ENCODE results near the gene PRSS36.
"Not testable (repeated sequence)": the region's sequence is repeated elsewhere in the genome, so short reads cannot be mapped to it uniquely, and the experiment has no call there.

The PRSS36 gene

GRCh38 chr16:31145398-31145990, 4.4 kb downstream of the PRSS36 start:
- Histone ChIP-seq H3K79me2 (ENCODE audit: insufficient read depth, low read length) (no peaks in the 10 kb centered on the region), H3K27ac (ENCODE audit: low read length) (no peak overlapping the region), H3K36me3 (ENCODE audit: insufficient read depth, low read length) (no peaks in the 10 kb centered on the region), H4K20me1 (ENCODE audit: insufficient read depth, low read length) (no peaks in the 10 kb centered on the region), H3K4me1 (ENCODE audit: insufficient read depth, low read length) (peaks cover 18% of the 10 kb centered on the region), H3K4me2 (ENCODE audit: insufficient read depth, low read length) (no peak overlapping the region), H3K9ac (ENCODE audit: low read depth, low read length) (no peak overlapping the region), H3K27me3 (ENCODE audit: insufficient read depth, low read length, poor library complexity) (no peaks in the 10 kb centered on the region), H3K4me3 (ENCODE audit: low read depth in 1 of 2, low read length in 2 of 2) (no peak overlapping the region), H2AFZ (ENCODE audit: low read depth, low read length) (no peak overlapping the region), H3K9me3 (ENCODE audit: insufficient read depth, low read length, severe bottlenecking) (no peaks in the 10 kb centered on the region)
- DNase-seq = no peak
- TF ChIP-seq CTCF (IDR thresholded peaks at IDR 0.05; ENCODE audit: borderline replicate concordance, extremely low read depth, low read length, poor library complexity, severe bottlenecking) = no peak
- no peak for TF ChIP-seq EZH2 (IDR thresholded peaks at IDR 0.05; ENCODE audit: borderline replicate concordance, low read depth, low read length, severe bottlenecking)
- ATAC-seq (ENCODE audit: insufficient read depth, low read depth) = no peak

GRCh38 chr16:31144418-31144817, 5.4 kb downstream of the PRSS36 start:
- ATAC-seq (ENCODE audit: insufficient read depth, low read depth); H3K79me2 ChIP-seq (ENCODE audit: insufficient read depth, low read length); H3K27me3 ChIP-seq (ENCODE audit: insufficient read depth, low read length, poor library complexity); H4K20me1 ChIP-seq (ENCODE audit: insufficient read depth, low read length); H3K27ac ChIP-seq (ENCODE audit: low read length); H3K4me2 ChIP-seq (ENCODE audit: insufficient read depth, low read length); H3K9me3 ChIP-seq (ENCODE audit: insufficient read depth, low read length, severe bottlenecking); H3K36me3 ChIP-seq (ENCODE audit: insufficient read depth, low read length); H2AFZ ChIP-seq (ENCODE audit: low read depth, low read length); H3K9ac ChIP-seq (ENCODE audit: low read depth, low read length); DNase-seq; H3K4me3 ChIP-seq (ENCODE audit: low read depth in 1 of 2, low read length in 2 of 2): not testable (repeated sequence)
- peaks cover 18% of the 10 kb centered on the region for H3K4me1 ChIP-seq (ENCODE audit: insufficient read depth, low read length)

- no peaks in the 10 kb centered on the region for H3K27me3 ChIP-seq (ENCODE audit: insufficient read depth, low read length, poor library complexity)
- DNase-seq = no peak
- H4K20me1 ChIP-seq (ENCODE audit: insufficient read depth, low read length) = no peaks in the 10 kb centered on the region
- H3K4me2 ChIP-seq (ENCODE audit: insufficient read depth, low read length) = no peak overlapping the region
- H2AFZ ChIP-seq (ENCODE audit: low read depth, low read length) = no peak overlapping the region
- no peaks in the 10 kb centered on the region for H3K79me2 ChIP-seq (ENCODE audit: insufficient read depth, low read length)
- no peak for ATAC-seq (ENCODE audit: insufficient read depth, low read depth)
- no peak overlapping the region for H3K27ac ChIP-seq (ENCODE audit: low read length)
- H3K36me3 ChIP-seq (ENCODE audit: insufficient read depth, low read length) = no peaks in the 10 kb centered on the region
- no peak overlapping the region for H3K4me3 ChIP-seq (ENCODE audit: low read depth in 1 of 2, low read length in 2 of 2)
- no peaks in the 10 kb centered on the region for H3K9me3 ChIP-seq (ENCODE audit: insufficient read depth, low read length, severe bottlenecking)
- H3K9ac ChIP-seq (ENCODE audit: low read depth, low read length) = no peak overlapping the region
- TF ChIP-seq CTCF (IDR thresholded peaks at IDR 0.05; ENCODE audit: borderline replicate concordance, extremely low read depth, low read length, poor library complexity, severe bottlenecking) = peak; percentile 8
- no peak for TF ChIP-seq EZH2 (IDR thresholded peaks at IDR 0.05; ENCODE audit: borderline replicate concordance, low read depth, low read length, severe bottlenecking)
- peaks cover 18% of the 10 kb centered on the region for H3K4me1 ChIP-seq (ENCODE audit: insufficient read depth, low read length)
Observed at GRCh38 chr16:31143694-31144148, 6.1 kb downstream of the PRSS36 start.

GRCh38 chr16:31143011-31143693, 6.7 kb downstream of the PRSS36 start:
- ATAC-seq (ENCODE audit: insufficient read depth, low read depth) (no peak), DNase-seq (no peak)
- Histone ChIP-seq H3K27me3 (ENCODE audit: insufficient read depth, low read length, poor library complexity) (no peaks in the 10 kb centered on the region), H3K4me2 (ENCODE audit: insufficient read depth, low read length) (peak overlapping the region; percentile 90), H3K9ac (ENCODE audit: low read depth, low read length) (peak overlapping the region; percentile 85), H4K20me1 (ENCODE audit: insufficient read depth, low read length) (no peaks in the 10 kb centered on the region), H3K79me2 (ENCODE audit: insufficient read depth, low read length) (no peaks in the 10 kb centered on the region), H2AFZ (ENCODE audit: low read depth, low read length) (peak overlapping the region; percentile 97), H3K36me3 (ENCODE audit: insufficient read depth, low read length) (no peaks in the 10 kb centered on the region), H3K27ac (ENCODE audit: low read length) (peak overlapping the region; percentile 82), H3K4me3 (ENCODE audit: low read depth in 1 of 2, low read length in 2 of 2) (peak overlapping the region in 1 of 2 experiments; percentile 58; a peak in 2 of 4 replicates), H3K4me1 (ENCODE audit: insufficient read depth, low read length) (peaks cover 18% of the 10 kb centered on the region), H3K9me3 (ENCODE audit: insufficient read depth, low read length, severe bottlenecking) (no peaks in the 10 kb centered on the region)
- TF ChIP-seq EZH2 (IDR thresholded peaks at IDR 0.05; ENCODE audit: borderline replicate concordance, low read depth, low read length, severe bottlenecking) (no peak), CTCF (IDR thresholded peaks at IDR 0.05; ENCODE audit: borderline replicate concordance, extremely low read depth, low read length, poor library complexity, severe bottlenecking) (no peak)

Data from DND-41 (cell line).